PC-3 (cell line): ENCODE measurements around the gene RCCD1. TPM values are rescaled to one million over a fixed set of nuclear protein-coding genes. Genes with fewer than 3 reads are reported as not detected.
A peak's percentile ranks its signal among the peaks of the same experiment; 100 is the strongest.

Experiments
- ATAC-seq: fragments of 200-7000 bp; cut with Tn5 transposase; 2 replicates; pipeline ENCODE4 v1.9.1; 2020; ENCODE audit warnings: mild to moderate bottlenecking, moderate library complexity
- BruUV-seq: library from RNA; stranded (reverse); fragments of 400-500 nt; replicated peaks from 2 replicates; lab custom pipeline; 2021; lab: Mats Ljungman, UMichigan
- CTCF ChIA-PET: fragments of 300-600 bp; sonication (Branson Sonifier 250); formaldehyde crosslinking; loops from one replicate; lab custom pipeline; 2022; ENCODE audit warnings: antibody characterized with exemption; lab: Charles Lee
- POLR2A ChIA-PET: fragments of 300-600 bp; sonication (Branson Sonifier 250); formaldehyde crosslinking; loops from one replicate; lab custom pipeline; 2022; ENCODE audit warnings: antibody characterized with exemption; ENCODE audit not compliant: unreplicated experiment; lab: Charles Lee
- DNase-seq: peaks from one replicate; pipeline ENCODE4 v3.0.0-alpha.2; 2015
- H2AFZ ChIP-seq: fragments of 300-600 bp; sonication (generic); 2 replicates; pipeline ENCODE4 v1.6.0; 2016; ENCODE audit warnings: antibody characterized with exemption, low read length
- H3F3A ChIP-seq: fragments of 300-600 bp; sonication (generic); one replicate; pipeline ENCODE4 v1.6.0; 2017; ENCODE audit warnings: antibody characterized with exemption, low read length, control low read depth, mild to moderate bottlenecking; ENCODE audit not compliant: unreplicated experiment
- H3K27ac ChIP-seq: fragments of 300-600 bp; sonication (generic); 2 replicates; pipeline ENCODE4 v1.5.1; 2016; ENCODE audit warnings: mild to moderate bottlenecking, low read length
- H3K27me3 ChIP-seq: fragments of 300-600 bp; sonication (generic); 2 replicates; pipeline ENCODE4 v1.6.1; 2016; ENCODE audit warnings: low read length, mixed read lengths
- H3K36me3 ChIP-seq: fragments of 300-600 bp; sonication (generic); 2 replicates; pipeline ENCODE4 v1.6.1; 2016; ENCODE audit warnings: low read depth, mixed run types, low read length, mixed read lengths
- H3K4me1 ChIP-seq: fragments of 300-600 bp; sonication (generic); 2 replicates; pipeline ENCODE4 v1.5.1; 2016; ENCODE audit warnings: low read length; ENCODE audit not compliant: insufficient read depth
- H3K4me2 ChIP-seq: fragments of 300-600 bp; sonication (generic); 2 replicates; pipeline ENCODE4 v1.6.0; 2016; ENCODE audit warnings: low read length
- H3K4me3 ChIP-seq: fragments of 300-600 bp; sonication (generic); 2 replicates; pipeline ENCODE4 v1.5.1; 2016; ENCODE audit warnings: mild to moderate bottlenecking, low read length, mixed read lengths
- H3K79me2 ChIP-seq: fragments of 300-600 bp; sonication (generic); 2 replicates; pipeline ENCODE4 v1.6.1; 2017; ENCODE audit warnings: low read length, mixed read lengths
- H3K9ac ChIP-seq: fragments of 300-600 bp; sonication (generic); 2 replicates; pipeline ENCODE4 v1.6.0; 2016; ENCODE audit warnings: mild to moderate bottlenecking, low read length
- H3K9me2 ChIP-seq: fragments of 300-600 bp; sonication (generic); replicated peaks from 2 replicates; pipeline ENCODE4 v1.6.1; 2016; ENCODE audit warnings: mixed run types, low read length, mixed read lengths
- H3K9me3 ChIP-seq: fragments of 300-600 bp; sonication (generic); 2 replicates; pipeline ENCODE4 v1.6.1; 2016; ENCODE audit warnings: low read length, mixed read lengths
- H4K20me1 ChIP-seq: fragments of 300-600 bp; sonication (generic); 2 replicates; pipeline ENCODE4 v1.6.1; 2016; ENCODE audit warnings: low read length, mixed read lengths
- EZH2 ChIP-seq: fragments of 300-600 bp; sonication (generic); IDR thresholded peaks from one replicate; pipeline ENCODE4 v1.6.1; 2017; ENCODE audit warnings: antibody characterized with exemption, mild to moderate bottlenecking, low read length; ENCODE audit not compliant: unreplicated experiment
- EZH2phosphoT487 ChIP-seq: fragments of 300-600 bp; sonication (generic); IDR thresholded peaks from 2 replicates; pipeline ENCODE4 v1.6.1; 2018; ENCODE audit warnings: mild to moderate bottlenecking, antibody characterized with exemption, low read length, borderline replicate concordance
- intact Hi-C: fragments of 100-400 bp; cut with micrococcal nuclease; formaldehyde crosslinking; loops from 2 replicates; pipeline ENCODE4 v1.9.0; 2023
- total RNA-seq: library from RNA; depleted of rRNA; stranded (reverse); fragments of >200 nt; gene quantifications from 2 replicates; pipeline ENCODE4 v1.2.3, GENCODE V29; 2014
- TF ChIP-seq, protein P1 (sequence below): fragments of 300-600 bp; sonication (generic); conservative IDR thresholded peaks from 2 replicates; pipeline ENCODE4 v1.5.1; 2017; ENCODE audit warnings: antibody characterized with exemption, low read depth, mild to moderate bottlenecking, low read length

Gene RCCD1
- total RNA-seq, 1 experiment from 2014 or later: 9.2 TPM

DNA sequence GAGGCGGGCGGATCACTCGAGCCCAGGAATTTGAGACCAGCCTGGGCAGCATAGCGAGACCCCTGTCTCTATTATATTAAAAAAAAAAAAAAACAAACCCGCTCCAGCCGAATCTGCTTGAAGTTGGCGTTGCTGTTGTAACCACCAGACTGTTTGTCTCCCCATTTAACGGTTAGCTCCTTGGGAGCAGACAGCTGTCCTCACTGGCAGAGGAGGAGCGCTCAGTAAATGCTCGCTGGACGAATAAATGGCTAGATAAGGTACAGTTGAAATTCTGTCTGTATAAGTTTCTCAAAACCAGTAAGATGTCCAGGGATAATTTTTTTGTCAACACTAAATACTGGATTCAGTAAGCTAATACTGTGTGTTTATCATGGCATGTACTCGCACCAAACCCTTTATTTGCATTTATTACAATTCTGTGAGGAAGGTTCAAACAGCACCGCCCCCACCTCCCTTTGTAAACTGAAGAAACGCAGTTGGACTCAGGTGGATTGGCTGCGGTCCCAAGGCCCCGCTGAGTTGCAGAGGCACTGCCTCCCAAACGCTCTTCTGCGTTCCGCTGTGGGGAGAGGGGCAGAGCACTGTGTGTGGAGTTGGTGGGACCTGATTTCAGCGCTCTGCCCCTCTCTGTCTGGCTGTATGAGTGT lies 1.1 kb downstream of the RCCD1 start:
- peak; percentile 51 for DNase-seq
- TF ChIP-seq, protein P1, sequence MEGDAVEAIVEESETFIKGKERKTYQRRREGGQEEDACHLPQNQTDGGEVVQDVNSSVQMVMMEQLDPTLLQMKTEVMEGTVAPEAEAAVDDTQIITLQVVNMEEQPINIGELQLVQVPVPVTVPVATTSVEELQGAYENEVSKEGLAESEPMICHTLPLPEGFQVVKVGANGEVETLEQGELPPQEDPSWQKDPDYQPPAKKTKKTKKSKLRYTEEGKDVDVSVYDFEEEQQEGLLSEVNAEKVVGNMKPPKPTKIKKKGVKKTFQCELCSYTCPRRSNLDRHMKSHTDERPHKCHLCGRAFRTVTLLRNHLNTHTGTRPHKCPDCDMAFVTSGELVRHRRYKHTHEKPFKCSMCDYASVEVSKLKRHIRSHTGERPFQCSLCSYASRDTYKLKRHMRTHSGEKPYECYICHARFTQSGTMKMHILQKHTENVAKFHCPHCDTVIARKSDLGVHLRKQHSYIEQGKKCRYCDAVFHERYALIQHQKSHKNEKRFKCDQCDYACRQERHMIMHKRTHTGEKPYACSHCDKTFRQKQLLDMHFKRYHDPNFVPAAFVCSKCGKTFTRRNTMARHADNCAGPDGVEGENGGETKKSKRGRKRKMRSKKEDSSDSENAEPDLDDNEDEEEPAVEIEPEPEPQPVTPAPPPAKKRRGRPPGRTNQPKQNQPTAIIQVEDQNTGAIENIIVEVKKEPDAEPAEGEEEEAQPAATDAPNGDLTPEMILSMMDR: no peak
- TF ChIP-seq EZH2 (no peak), EZH2phosphoT487 (no peak)
- H3K79me2 ChIP-seq: peaks cover 10% of the 10 kb centered on the region
- H4K20me1 ChIP-seq: no peaks in the 10 kb centered on the region
- H3K36me3 ChIP-seq: peaks cover 6% of the 10 kb centered on the region
- intact Hi-C loops: loop anchor here (1.0 to 5.0 kb wide), 4 partner anchors 37 to 94 kb away; partner anchors contain the start of genes PRC1 and VPS33B
- H3K9me2 ChIP-seq: no peaks in the 10 kb centered on the region
- ChIA-PET CTCF (interaction anchor here (0.6 to 0.7 kb wide), 3 partner anchors 10 to 436 kb away, joined by 3 to 4 read pairs (median 3); no protein-coding TSS in a partner anchor), POLR2A (no interaction called here)
- H2AFZ ChIP-seq: peak overlapping the region; percentile 67
- H3K4me1 ChIP-seq: peaks cover 19% of the 10 kb centered on the region
- peak overlapping the region; percentile 82 for H3K4me2 ChIP-seq
- no peaks in the 10 kb centered on the region for H3F3A ChIP-seq
- peak overlapping the region; percentile 77 for H3K4me3 ChIP-seq
- peak overlapping the region; percentile 83 for H3K9ac ChIP-seq
- no peaks in the 10 kb centered on the region for H3K27me3 ChIP-seq
- ATAC-seq: peak; percentile 3
- no peaks in the 10 kb centered on the region for H3K9me3 ChIP-seq
- H3K27ac ChIP-seq: peak overlapping the region; percentile 86; the same call in 1 of the 2 replicates
- BruUV-seq: no TSS peak

DNA sequence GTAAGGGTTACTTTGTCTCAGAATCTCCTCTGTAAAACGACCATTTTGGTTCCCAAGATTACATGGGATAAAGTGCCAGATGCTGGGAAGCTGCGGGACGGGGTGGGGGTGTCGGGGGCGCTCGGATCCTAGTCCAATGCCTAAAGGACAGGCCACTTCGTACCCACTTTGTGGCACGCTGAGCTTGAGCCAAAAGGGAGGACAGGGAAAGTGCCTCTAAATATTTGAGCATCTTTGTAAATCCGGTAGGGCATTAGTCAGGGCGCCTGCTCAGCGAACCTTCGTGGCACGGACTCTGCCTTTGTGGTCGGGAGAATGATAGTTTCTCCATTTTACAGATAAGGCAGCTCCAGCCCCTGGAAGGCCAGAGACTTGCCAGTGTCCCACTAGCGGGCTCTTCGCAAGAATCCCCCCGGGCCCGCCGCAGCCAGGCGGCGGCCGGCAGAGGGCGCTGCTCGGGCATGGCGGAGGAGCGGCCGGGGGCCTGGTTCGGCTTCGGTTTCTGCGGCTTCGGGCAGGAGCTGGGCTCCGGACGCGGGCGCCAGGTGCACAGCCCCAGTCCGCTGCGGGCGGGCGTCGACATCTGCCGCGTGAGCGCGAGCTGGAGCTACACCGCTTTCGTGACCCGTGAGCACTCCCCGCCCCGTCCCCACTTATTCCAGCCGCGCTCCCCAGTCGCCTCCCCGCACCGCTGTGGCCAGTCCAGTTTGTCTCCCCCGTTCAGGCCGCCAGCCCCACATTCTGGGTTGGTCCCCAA lies 1.8 kb downstream of the RCCD1 start:
- H3K79me2 ChIP-seq: peaks cover 10% of the 10 kb centered on the region
- no peak for TF ChIP-seq EZH2phosphoT487
- TF ChIP-seq, protein P1: peak; percentile 93
- no peak overlapping the region for H3K27ac ChIP-seq
- DNase-seq (peak; percentile 81), ATAC-seq (peak; percentile 59)
- ChIA-PET CTCF (interaction anchor here (0.6 to 1.8 kb wide), 10 partner anchors 10 to 634 kb away, joined by 3 to 10 read pairs (median 4); partner anchors contain the start of genes HDDC3, UNC45A and VPS33B), POLR2A (interaction anchor here (0.9 kb wide), 1 partner anchor 65 kb away, joined by 6 read pairs; no protein-coding TSS in a partner anchor)
- no peaks in the 10 kb centered on the region for H3K27me3 ChIP-seq
- H3K9me3 ChIP-seq: no peaks in the 10 kb centered on the region
- H3K4me1 ChIP-seq: peaks cover 19% of the 10 kb centered on the region
- H4K20me1 ChIP-seq: no peaks in the 10 kb centered on the region
- peaks cover 6% of the 10 kb centered on the region for H3K36me3 ChIP-seq
- BruUV-seq: no TSS peak
- intact Hi-C loops: loop anchor here (1.0 to 5.0 kb wide), 4 partner anchors 36 to 93 kb away; partner anchors contain the start of genes PRC1 and VPS33B
- peak overlapping the region; percentile 67 for H3K9ac ChIP-seq
- H3F3A ChIP-seq: no peaks in the 10 kb centered on the region
- peak overlapping the region; percentile 67 for H2AFZ ChIP-seq
- no peaks in the 10 kb centered on the region for H3K9me2 ChIP-seq
- peak overlapping the region; percentile 82 for H3K4me2 ChIP-seq
- H3K4me3 ChIP-seq: peak overlapping the region; percentile 77
